ENCODE data around the gene TRPC3. TPM values are rescaled to one million over a fixed set of nuclear protein-coding genes. Genes with fewer than 3 reads are reported as not detected.
A peak's percentile ranks its signal among the peaks of the same experiment; 100 is the strongest.

The TRPC3 gene
- total RNA-seq (ENCODE audit: unreplicated experiment): 3.0 TPM
- long read RNA-seq: 0 reads

GRCh38 chr4:121951521-121952110 is at the start of gene TRPC3:
TRPC3 (minus strand) TSS chr4:121952060; CDS start chr4:121951680, 380 bp downstream.
- Mint-ChIP-seq H3K36me3 (ENCODE audit: low read depth, unreplicated experiment) (peaks cover 4% of the 10 kb centered on the region), H3K9me3 (ENCODE audit: unreplicated experiment) (no peaks in the 10 kb centered on the region), H3K27ac (ENCODE audit: unreplicated experiment) (peak within 1 kb of the TSS; percentile 6), H3K4me1 (ENCODE audit: unreplicated experiment) (peaks cover 3% of the 10 kb centered on the region), H3K27me3 (ENCODE audit: unreplicated experiment) (peaks cover 3% of the 10 kb centered on the region), H3K4me3 (ENCODE audit: unreplicated experiment) (peak within 1 kb of the TSS; percentile 81)
- DNase-seq (ENCODE audit: low spot score): peak; percentile 52
- no peak for TF ChIP-seq CTCF (IDR thresholded peaks at IDR 0.05; ENCODE audit: unreplicated experiment)

GRCh38 chr4:122000849-122001248 is 49.0 kb upstream of the TRPC3 start:
- peaks cover 4% of the 10 kb centered on the region for H3K27me3 Mint-ChIP-seq (ENCODE audit: unreplicated experiment)
- H3K4me1 Mint-ChIP-seq (ENCODE audit: unreplicated experiment): no peaks in the 10 kb centered on the region
- H3K9me3 Mint-ChIP-seq (ENCODE audit: unreplicated experiment): no peaks in the 10 kb centered on the region
- H3K27ac Mint-ChIP-seq (ENCODE audit: unreplicated experiment): no peak overlapping the region
- H3K4me3 Mint-ChIP-seq (ENCODE audit: unreplicated experiment): no peak overlapping the region
- H3K36me3 Mint-ChIP-seq (ENCODE audit: low read depth, unreplicated experiment): no peaks in the 10 kb centered on the region
- no peak for TF ChIP-seq CTCF (IDR thresholded peaks at IDR 0.05; ENCODE audit: unreplicated experiment)
- DNase-seq (ENCODE audit: low spot score): no peak

- TF ChIP-seq CTCF (IDR thresholded peaks at IDR 0.05; ENCODE audit: unreplicated experiment): no peak
- peaks cover 2% of the 10 kb centered on the region for H3K27me3 Mint-ChIP-seq (ENCODE audit: unreplicated experiment)
- H3K4me3 Mint-ChIP-seq (ENCODE audit: unreplicated experiment): no peak overlapping the region
- H3K4me1 Mint-ChIP-seq (ENCODE audit: unreplicated experiment): no peaks in the 10 kb centered on the region
- H3K36me3 Mint-ChIP-seq (ENCODE audit: low read depth, unreplicated experiment): no peaks in the 10 kb centered on the region
- H3K9me3 Mint-ChIP-seq (ENCODE audit: unreplicated experiment): no peaks in the 10 kb centered on the region
- no peak overlapping the region for H3K27ac Mint-ChIP-seq (ENCODE audit: unreplicated experiment)
- DNase-seq (ENCODE audit: low spot score): peak; percentile 9
Measured at GRCh38 chr4:121998024-121998423, 46.2 kb upstream of the TRPC3 start.

GRCh38 chr4:121995790-121996537 is 44.1 kb upstream of the TRPC3 start:
- Mint-ChIP-seq H3K4me1 (ENCODE audit: unreplicated experiment) (no peaks in the 10 kb centered on the region), H3K9me3 (ENCODE audit: unreplicated experiment) (no peaks in the 10 kb centered on the region), H3K27me3 (ENCODE audit: unreplicated experiment) (peaks cover 2% of the 10 kb centered on the region), H3K4me3 (ENCODE audit: unreplicated experiment) (no peak overlapping the region), H3K36me3 (ENCODE audit: low read depth, unreplicated experiment) (no peaks in the 10 kb centered on the region), H3K27ac (ENCODE audit: unreplicated experiment) (no peak overlapping the region)
- no peak for TF ChIP-seq CTCF (IDR thresholded peaks at IDR 0.05; ENCODE audit: unreplicated experiment)
- DNase-seq (ENCODE audit: low spot score): no peak

- Mint-ChIP-seq H3K9me3 (ENCODE audit: unreplicated experiment) (no peaks in the 10 kb centered on the region), H3K36me3 (ENCODE audit: low read depth, unreplicated experiment) (no peaks in the 10 kb centered on the region), H3K4me1 (ENCODE audit: unreplicated experiment) (no peaks in the 10 kb centered on the region), H3K27me3 (ENCODE audit: unreplicated experiment) (peaks cover 2% of the 10 kb centered on the region), H3K27ac (ENCODE audit: unreplicated experiment) (no peak overlapping the region), H3K4me3 (ENCODE audit: unreplicated experiment) (no peak overlapping the region)
- TF ChIP-seq CTCF (IDR thresholded peaks at IDR 0.05; ENCODE audit: unreplicated experiment): no peak
- DNase-seq (ENCODE audit: low spot score): no peak
Measured at GRCh38 chr4:121991968-121992367, 40.1 kb upstream of the TRPC3 start.
